Left cardiac atrium (tissue), 4 donors: ENCODE results near the gene CCNE1. TPM values are rescaled to one million over a fixed set of nuclear protein-coding genes. Genes with fewer than 3 reads are reported as not detected.
A peak's percentile ranks its signal among the peaks of the same experiment; 100 is the strongest.

Experiments used
- ATAC-seq, 2 donors: fragments of 200-7000 bp; cut with Tn5 transposase; one replicate each; pipeline ENCODE4 v1.9.1; 2020; ENCODE audit warnings: mild to moderate bottlenecking in 2 of 2, moderate library complexity in 2 of 2
- DNase-seq: peaks from one replicate; pipeline ENCODE4 v3.0.0-alpha.2; 2020
- intact Hi-C, 2 donors: fragments of 100-400 bp; cut with DNase I; formaldehyde crosslinking; loops; one replicate each; pipeline versions ENCODE4 v1.14.1 to v1.15.1; 2022 to 2023
- total RNA-seq, 2 donors: library from RNA; stranded (reverse); fragmentation: NEBNext Ultra II Directional; extraction: Animal tissue kit (Norgen Biotek cat#: 25700); gene quantifications; one replicate each; pipeline ENCODE4 v1.2.1, GENCODE V29; 2021
- donor health status: DM: no; HTN: yes; CAD: no.
- donor health status: DM: no; HTN: yes; CAD: no; lungs with severe emphysema.
- donor health status: DM: yes; HTN: yes; CAD: no.
- donor health status: Dilated cardiomyopathy.

Gene CCNE1
- total RNA-seq, 2 donors from 2014 or later: 1.8 to 3.0 TPM

DNA sequence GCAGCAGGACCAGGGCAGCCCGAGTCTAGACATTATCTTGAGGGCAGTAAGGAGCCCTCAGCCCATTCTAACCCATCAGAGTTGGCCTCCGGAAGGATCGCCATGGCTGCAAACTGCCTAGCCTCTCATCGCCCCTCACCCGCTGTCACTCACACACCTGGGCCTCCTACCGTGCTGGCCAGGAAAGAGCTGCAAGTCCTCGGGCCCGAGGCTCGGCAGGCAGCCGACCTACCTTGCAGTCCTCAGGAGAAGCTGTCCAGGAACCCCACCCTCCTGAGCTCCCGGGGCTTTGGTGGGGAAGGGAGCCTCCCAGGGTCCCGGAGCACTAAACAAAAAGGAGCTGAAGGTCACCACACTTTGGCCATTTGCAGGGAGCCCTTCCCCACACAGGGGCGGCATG is 46.8 kb downstream of the CCNE1 start:
- ATAC-seq: no peak
- intact Hi-C loops: loop anchor here in 1 of 2 donors (10.0 kb wide), 1 partner anchor 796 kb away; no protein-coding TSS in a partner anchor
- DNase-seq: no peak

DNA sequence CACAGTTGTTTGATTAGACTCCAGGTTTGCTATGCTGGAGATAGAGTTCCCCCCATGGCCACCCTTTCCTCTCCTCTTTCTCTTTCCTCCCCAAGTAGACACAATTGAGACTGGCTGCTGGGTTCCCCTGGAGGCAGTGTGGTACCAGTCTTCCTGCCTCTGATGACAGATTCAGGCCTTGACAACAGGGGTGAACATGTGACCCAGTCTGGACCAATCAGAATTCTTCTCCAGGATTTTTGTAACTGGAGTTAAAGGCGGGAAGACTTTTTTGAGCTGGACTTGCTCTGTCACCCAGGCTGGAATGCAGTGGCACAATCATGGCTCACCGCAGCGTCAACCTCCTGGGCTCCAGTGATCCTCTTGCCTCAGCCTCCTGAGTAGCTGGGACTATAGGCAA is 48.7 kb downstream of the CCNE1 start:
- no peak for DNase-seq
- intact Hi-C loops: no loop called here
- no peak for ATAC-seq

- no peak for ATAC-seq
- DNase-seq: no peak
- intact Hi-C loops: no loop called here
Measured at GRCh38 chr19:29861574-29861973, 49.8 kb downstream of the CCNE1 start.

- DNase-seq (no peak), ATAC-seq (no peak)
- intact Hi-C loops: no loop called here
Measured at GRCh38 chr19:29866011-29866410, 54.2 kb downstream of the CCNE1 start.

DNA sequence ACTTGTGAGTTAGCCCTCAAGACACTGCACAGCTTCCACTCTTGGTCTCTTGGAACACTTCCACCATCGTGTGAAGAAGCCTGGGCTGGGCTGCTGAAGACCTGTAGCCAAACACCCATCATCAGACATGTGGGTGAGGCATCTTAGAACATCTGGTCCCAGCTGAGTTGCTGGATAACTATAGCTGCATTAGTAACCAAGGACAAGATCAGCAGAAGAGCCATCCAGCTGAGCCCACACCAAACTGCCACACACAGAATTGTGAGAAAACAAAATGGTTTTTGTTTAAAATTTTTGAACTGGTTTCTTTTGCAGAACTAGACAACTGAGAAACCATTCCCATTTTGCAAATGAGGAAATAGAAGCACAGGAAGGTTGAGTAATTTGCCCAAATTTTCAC is 56.2 kb downstream of the CCNE1 start:
- DNase-seq (no peak), ATAC-seq (no peak)
- intact Hi-C loops: no loop called here

DNA sequence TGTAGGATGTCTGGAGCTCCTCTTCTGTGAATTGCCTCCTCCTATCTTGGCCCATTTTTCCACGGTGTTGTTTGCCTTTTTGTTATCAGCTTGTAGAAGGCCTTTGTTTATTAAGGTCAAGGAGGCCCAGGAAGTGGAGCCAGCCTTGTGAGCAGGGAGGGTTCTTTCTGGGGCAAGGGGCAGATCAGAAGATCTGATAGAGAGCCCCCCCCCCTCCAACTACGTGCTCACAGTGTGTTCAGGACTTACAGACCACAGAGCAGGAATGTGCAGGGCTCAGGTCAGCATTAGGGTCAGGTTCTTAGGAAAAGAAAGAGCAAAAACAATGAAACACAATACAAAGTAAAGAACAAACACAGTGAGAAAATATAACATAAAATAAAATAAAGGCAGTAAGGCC is 59.4 kb downstream of the CCNE1 start:
- DNase-seq (no peak), ATAC-seq (no peak)
- intact Hi-C loops: loop anchor here (5.0 to 10.0 kb wide), 3 partner anchors 99 to 136 kb away; no protein-coding TSS in a partner anchor

GRCh38 chr19:29872224-29872731 is 60.5 kb downstream of the CCNE1 start:
- DNase-seq (no peak), ATAC-seq (peak in 1 of 2 donors; percentile 24)
- intact Hi-C loops: loop anchor here (2.0 to 10.0 kb wide), 4 partner anchors 100 to 141 kb away; no protein-coding TSS in a partner anchor

DNA sequence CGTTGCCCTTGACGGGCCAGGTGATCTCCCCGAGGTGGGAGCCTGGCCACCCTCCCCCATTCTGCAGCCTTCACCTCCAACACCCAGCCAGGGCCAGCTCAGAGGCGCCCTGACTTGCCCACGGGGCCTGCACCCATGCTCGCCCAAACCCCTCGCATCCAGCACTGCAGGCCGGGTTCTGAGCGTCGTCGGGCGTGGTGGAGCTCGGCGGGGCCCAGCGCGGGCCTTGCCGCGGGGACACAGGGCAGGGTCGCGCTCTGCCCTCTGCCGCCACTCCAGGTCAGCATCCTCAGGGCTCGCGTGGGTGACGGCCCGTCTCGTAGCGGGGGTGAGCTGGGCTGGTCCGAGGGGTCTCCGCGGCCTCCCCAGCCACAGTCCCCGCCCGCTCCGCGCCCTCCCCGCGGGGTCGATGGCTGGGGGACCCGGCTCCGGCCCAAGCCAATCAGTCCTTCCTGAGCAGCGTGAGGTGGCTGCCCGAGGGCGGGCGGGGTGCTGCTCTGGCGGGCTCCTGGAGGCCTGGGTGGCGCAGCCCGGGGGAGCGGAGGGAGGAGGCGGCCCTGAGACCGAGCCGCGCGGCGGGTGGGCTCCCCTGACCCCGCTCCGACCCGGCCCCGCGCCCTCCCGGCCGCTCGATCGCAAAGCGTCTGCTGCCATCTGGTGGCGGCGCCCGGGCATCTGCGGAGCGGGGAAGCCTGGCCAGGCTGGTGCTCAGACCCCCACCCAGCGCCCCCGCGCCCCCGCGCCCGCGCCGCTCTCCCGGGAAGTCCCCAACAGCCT is 61.4 kb downstream of the CCNE1 start:
- DNase-seq: peak; percentile 57
- peak; percentile 82 to 88 for ATAC-seq

More for the DNA sequence above, 61.4 kb downstream of the CCNE1 start:
- intact Hi-C loops: loop anchor here (2.0 to 10.0 kb wide), 4 partner anchors 101 to 142 kb away; no protein-coding TSS in a partner anchor

Other genes starting within 250 kb of the CCNE1 start
- gene POP4, start 205.7 kb upstream of the CCNE1 start, total RNA-seq: 10 to 100 TPM; 48.7 to 50.8 TPM
- 10 to 100 TPM; 28.1 to 32.8 TPM for gene PLEKHF1, start 146.5 kb upstream of the CCNE1 start, total RNA-seq
- gene C19orf12, start 96.7 kb upstream of the CCNE1 start, total RNA-seq: 10 to 100 TPM; 48.2 to 52.0 TPM
- 10 to 100 TPM; 35.2 to 37.1 TPM for gene URI1, start 130.2 kb downstream of the CCNE1 start, total RNA-seq